Upper lobe of right lung (tissue), 1 donor: ENCODE data around the gene MT1H. TPM values are rescaled to one million over a fixed set of nuclear protein-coding genes. Genes with fewer than 3 reads are reported as not detected.

Source experiments
- ATAC-seq: fragments of 200-7000 bp; cut with Tn5 transposase; one replicate; pipeline ENCODE4 v1.9.1; 2020; ENCODE audit warnings: mild to moderate bottlenecking, moderate library complexity
- DNase-seq: peaks from one replicate; pipeline ENCODE4 v3.0.0-alpha.2; 2020
- H3K27ac ChIP-seq: fragments of 200-600 bp; one replicate; pipeline ENCODE4 v1.8.0; 2022
- H3K27me3 ChIP-seq: fragments of 200-600 bp; one replicate; pipeline ENCODE4 v1.8.0; 2022; ENCODE audit warnings: mild to moderate bottlenecking
- H3K36me3 ChIP-seq: fragments of 200-600 bp; one replicate; pipeline ENCODE4 v1.8.0; 2022
- H3K4me1 ChIP-seq: fragments of 200-600 bp; one replicate; pipeline ENCODE4 v1.8.0; 2022
- H3K4me3 ChIP-seq: fragments of 200-600 bp; one replicate; pipeline ENCODE4 v1.8.0; 2022; ENCODE audit warnings: mild to moderate bottlenecking
- H3K9me3 ChIP-seq: fragments of 200-600 bp; one replicate; pipeline ENCODE4 v1.8.0; 2022
- CTCF ChIP-seq: fragments of 200-600 bp; IDR thresholded peaks from one replicate; pipeline ENCODE4 v1.8.0; 2022; ENCODE audit warnings: antibody characterized with exemption
- intact Hi-C: fragments of 100-400 bp; cut with DNase I; formaldehyde crosslinking; loops from one replicate; pipeline ENCODE4 v1.11.0; 2022
- total RNA-seq: library from RNA; stranded (reverse); fragmentation: NEBNext Ultra II Directional; extraction: Animal tissue kit (Norgen Biotek cat#: 25700); gene quantifications from one replicate; pipeline ENCODE4 v1.2.1, GENCODE V29; 2021
- donor health status: DM: no; HTN: yes; CAD: no; lungs with severe emphysema.

Gene MT1H
- total RNA-seq, 1 donor from 2014 or later, result 6.3 TPM

DNA sequence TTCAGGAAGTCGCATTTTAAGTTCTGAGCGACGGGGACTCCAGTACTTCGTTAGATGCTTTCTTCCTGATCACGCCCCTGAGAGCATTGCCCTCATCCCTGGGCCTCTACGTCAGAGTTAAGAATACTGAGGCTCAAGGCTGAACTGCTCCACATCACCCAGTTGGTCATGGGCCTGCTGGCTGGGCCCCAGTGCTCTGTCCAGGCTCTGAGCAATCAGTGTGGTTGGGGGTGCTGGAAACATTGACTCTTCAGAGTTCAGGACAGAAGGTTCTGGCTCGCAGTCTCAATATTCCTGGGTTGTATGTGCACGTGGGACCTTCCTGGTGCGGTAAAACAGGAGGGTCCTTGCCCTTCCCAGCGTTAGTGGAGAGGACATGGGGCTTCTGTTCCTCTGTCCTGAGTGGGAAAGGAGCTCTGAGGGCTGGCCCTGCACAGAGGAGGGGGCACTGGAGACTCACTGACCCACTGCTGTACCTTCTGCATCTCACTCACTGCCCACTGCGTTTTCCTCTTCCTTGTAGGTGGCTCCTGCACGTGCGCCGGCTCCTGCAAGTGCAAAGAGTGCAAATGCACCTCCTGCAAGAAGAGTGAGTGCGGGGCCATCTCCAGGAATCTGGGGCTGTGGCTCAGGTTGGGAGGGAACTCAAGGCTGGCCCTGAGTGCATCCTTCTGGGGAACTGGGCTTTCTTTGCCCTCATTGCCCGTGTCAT, 43.5 kb upstream of the MT1H start:
- H3K36me3 ChIP-seq, result no peaks in the 10 kb centered on the region
- H3K27me3 ChIP-seq, result no peaks in the 10 kb centered on the region
- H3K4me3 ChIP-seq, result peak overlapping the region; percentile 70
- no peak for DNase-seq
- peak overlapping the region; percentile 93 for H3K27ac ChIP-seq
- no peaks in the 10 kb centered on the region for H3K9me3 ChIP-seq
- no peak for TF ChIP-seq CTCF
- H3K4me1 ChIP-seq, result peaks cover 6% of the 10 kb centered on the region
- intact Hi-C loops, result no loop called here
- ATAC-seq, result peak; percentile 59

DNA sequence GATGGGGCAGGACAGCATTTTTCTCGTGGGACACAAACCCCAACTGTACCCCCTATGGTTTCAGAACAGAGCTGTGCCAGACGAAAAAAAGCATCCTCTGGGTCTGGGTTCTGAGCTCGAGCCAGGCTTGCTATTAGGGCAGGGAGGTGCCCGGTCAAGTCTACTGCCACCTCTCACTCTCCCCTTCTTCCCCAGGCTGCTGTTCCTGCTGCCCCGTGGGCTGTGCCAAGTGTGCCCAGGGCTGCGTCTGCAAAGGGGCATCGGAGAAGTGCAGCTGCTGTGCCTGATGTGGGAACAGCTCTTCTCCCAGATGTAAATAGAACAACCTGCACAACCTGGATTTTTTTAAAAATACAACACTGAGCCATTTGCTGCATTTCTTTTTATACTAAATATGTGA, 42.9 kb upstream of the MT1H start:
- H3K4me1 ChIP-seq, result peaks cover 6% of the 10 kb centered on the region
- H3K9me3 ChIP-seq, result no peaks in the 10 kb centered on the region
- H3K27ac ChIP-seq, result peak overlapping the region; percentile 93
- no peaks in the 10 kb centered on the region for H3K36me3 ChIP-seq
- H3K4me3 ChIP-seq, result peak overlapping the region; percentile 70
- DNase-seq, result no peak
- no peaks in the 10 kb centered on the region for H3K27me3 ChIP-seq
- intact Hi-C loops, result no loop called here
- ATAC-seq, result no peak
- TF ChIP-seq CTCF, result no peak

GRCh38 chr16:56628486-56629350, 40.9 kb upstream of the MT1H start:
- Histone ChIP-seq H3K4me3 (no peak overlapping the region), H3K36me3 (no peaks in the 10 kb centered on the region), H3K27me3 (no peaks in the 10 kb centered on the region), H3K4me1 (peaks cover 6% of the 10 kb centered on the region), H3K9me3 (no peaks in the 10 kb centered on the region), H3K27ac (peak overlapping the region; percentile 2)
- no peak for DNase-seq
- intact Hi-C loops, result no loop called here
- no peak for TF ChIP-seq CTCF
- ATAC-seq, result no peak

DNA sequence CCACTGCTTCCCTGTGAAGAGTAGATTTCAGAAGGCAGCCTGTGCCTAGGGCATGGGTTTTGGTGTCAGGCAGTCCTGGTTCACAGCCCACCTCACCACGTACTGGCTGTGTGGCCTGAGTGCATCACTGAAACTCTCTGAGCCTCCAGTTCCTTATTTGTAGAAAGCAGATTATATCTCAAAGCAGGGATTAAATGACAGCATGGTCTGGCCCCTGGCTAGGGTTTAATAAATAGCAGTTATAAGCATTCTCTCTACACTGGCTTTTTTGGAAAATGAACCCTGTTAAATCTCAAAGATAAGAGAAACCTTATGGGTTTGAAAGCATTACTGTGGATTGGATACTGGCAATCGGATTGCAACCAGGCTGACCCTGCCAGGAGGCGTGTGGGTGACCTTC, 40.1 kb upstream of the MT1H start:
- Histone ChIP-seq H3K27ac (no peak overlapping the region), H3K9me3 (no peaks in the 10 kb centered on the region), H3K4me3 (no peak overlapping the region), H3K36me3 (no peaks in the 10 kb centered on the region), H3K4me1 (peaks cover 6% of the 10 kb centered on the region), H3K27me3 (peaks cover 6% of the 10 kb centered on the region)
- TF ChIP-seq CTCF, result no peak
- intact Hi-C loops, result no loop called here
- ATAC-seq (no peak), DNase-seq (no peak)

DNA sequence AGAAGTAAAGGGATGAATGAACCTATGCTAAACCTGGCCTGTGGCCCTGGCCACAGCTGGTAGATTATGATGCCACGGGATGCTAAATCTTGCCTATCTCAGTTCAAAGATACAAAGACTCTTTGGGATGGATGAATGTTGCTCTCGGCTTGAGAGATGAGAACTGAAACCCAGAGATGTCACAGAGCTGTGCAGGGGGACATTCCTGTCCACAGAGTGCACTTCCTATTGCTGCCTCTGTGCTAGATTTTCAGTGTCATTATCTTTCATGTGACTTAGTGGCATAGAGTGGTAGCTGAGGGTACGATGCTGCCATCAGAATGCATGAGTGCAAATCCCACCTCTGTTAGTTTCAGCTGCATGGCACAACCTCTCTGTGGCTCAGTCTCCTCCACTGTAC, 39.5 kb upstream of the MT1H start:
- TF ChIP-seq CTCF, result no peak
- H3K27ac ChIP-seq, result no peak overlapping the region
- H3K4me1 ChIP-seq, result peaks cover 7% of the 10 kb centered on the region
- peaks cover 12% of the 10 kb centered on the region for H3K27me3 ChIP-seq
- H3K9me3 ChIP-seq, result no peaks in the 10 kb centered on the region
- H3K4me3 ChIP-seq, result no peak overlapping the region
- intact Hi-C loops, result no loop called here
- ATAC-seq (no peak), DNase-seq (no peak)
- no peaks in the 10 kb centered on the region for H3K36me3 ChIP-seq
